Activated T-helper 1 cell treated with anti-CD3 and anti-CD28 coated beads, Interleukin-2, amount 50 U/mL, for 16 hours (primary cell): Measurements from ENCODE around the gene CHD9NB.

Experiments used
- DNase-seq, 2 donors: peaks; one replicate each; pipeline ENCODE4 v3.0.0-alpha.2; 2020; ENCODE audit warnings: low read depth in 1 of 2, low spot score in 1 of 2

The CHD9NB gene

GRCh38 chr16:53034306-53034705 is 18.4 kb downstream of the CHD9NB start:
- DNase-seq, result no peak

- DNase-seq, result no peak
Observed at GRCh38 chr16:53031323-53031942, 21.3 kb downstream of the CHD9NB start.

- no peak for DNase-seq
Observed at GRCh38 chr16:53029971-53030370, 22.7 kb downstream of the CHD9NB start.

GRCh38 chr16:53024045-53024444 is 28.7 kb downstream of the CHD9NB start:
- no peak for DNase-seq

GRCh38 chr16:53022374-53022773 is 30.3 kb downstream of the CHD9NB start:
- DNase-seq, result no peak

GRCh38 chr16:53018834-53019416 is 33.8 kb downstream of the CHD9NB start:
- no peak for DNase-seq

- DNase-seq, result no peak
Observed at GRCh38 chr16:53014287-53014686, 38.4 kb downstream of the CHD9NB start.

- no peak for DNase-seq
Observed at GRCh38 chr16:53007095-53007494, 45.6 kb downstream of the CHD9NB start.

- DNase-seq, result no peak
Observed at GRCh38 chr16:52997922-52998321, 54.8 kb downstream of the CHD9NB start.

- DNase-seq, result no peak
Observed at GRCh38 chr16:52994942-52995341, 57.8 kb downstream of the CHD9NB start.

- DNase-seq, result no peak
Observed at GRCh38 chr16:52993179-52993578, 59.5 kb downstream of the CHD9NB start.

GRCh38 chr16:52991572-52991971 is 61.1 kb downstream of the CHD9NB start:
- DNase-seq, result no peak
